HG03442 (cell line): Measurements from ENCODE around the gene FNIP2.
"Not testable (repeated sequence)": the region's sequence is repeated elsewhere in the genome, so short reads cannot be mapped to it uniquely, and the experiment has no call there.

Source experiments
- ATAC-seq: cut with Tn5 transposase; IDR thresholded peaks from one replicate; pipeline ENCODE4 v1.9.1; 2021; ENCODE audit warnings: mild to moderate bottlenecking, moderate library complexity; ENCODE audit not compliant: unreplicated experiment

Gene FNIP2

GRCh38 chr4:158903472-158904043, 134.7 kb downstream of the FNIP2 start:
- ATAC-seq = no peak

DNA sequence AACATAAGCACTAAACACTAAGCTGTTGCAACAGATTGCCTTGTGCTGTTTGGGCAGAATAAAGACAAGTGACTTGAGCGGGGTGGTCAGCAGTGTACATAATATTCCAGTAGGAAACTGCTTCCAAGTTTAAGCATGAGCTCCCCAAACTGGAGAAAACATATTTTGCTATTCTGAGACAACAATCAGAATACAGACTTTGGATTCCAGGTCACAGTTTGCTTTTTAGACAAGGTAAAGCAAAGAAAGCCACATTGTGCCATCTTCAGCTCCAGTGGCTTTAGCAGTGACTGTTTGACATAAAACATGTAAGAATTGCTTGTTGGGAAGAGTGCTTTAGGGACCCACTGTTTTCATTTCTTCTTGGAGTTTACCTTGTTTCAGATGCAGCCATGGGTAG, 136.0 kb downstream of the FNIP2 start:
- ATAC-seq = no peak

DNA sequence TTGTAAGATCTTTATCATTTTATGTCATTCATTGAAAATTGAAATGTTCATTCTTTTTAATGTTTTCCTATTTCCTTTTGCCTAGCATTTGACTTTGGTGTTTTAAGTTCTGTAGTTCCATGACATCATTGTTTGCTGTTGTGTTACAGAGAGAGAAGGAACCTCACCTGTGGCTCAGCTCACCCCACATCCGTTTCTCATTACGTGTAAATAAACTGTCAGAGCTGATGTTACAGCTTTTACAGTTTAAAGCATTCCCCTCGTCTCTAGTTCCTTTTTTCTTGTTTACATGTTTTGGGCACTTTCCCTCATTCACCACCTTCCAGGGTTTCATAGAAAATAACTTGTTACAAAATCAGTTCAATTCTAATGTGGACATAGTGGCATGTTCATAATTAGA, 137.2 kb downstream of the FNIP2 start:
- ATAC-seq = peak; percentile 86

- no peak for ATAC-seq
Measured at GRCh38 chr4:158912390-158912789, 143.6 kb downstream of the FNIP2 start.

DNA sequence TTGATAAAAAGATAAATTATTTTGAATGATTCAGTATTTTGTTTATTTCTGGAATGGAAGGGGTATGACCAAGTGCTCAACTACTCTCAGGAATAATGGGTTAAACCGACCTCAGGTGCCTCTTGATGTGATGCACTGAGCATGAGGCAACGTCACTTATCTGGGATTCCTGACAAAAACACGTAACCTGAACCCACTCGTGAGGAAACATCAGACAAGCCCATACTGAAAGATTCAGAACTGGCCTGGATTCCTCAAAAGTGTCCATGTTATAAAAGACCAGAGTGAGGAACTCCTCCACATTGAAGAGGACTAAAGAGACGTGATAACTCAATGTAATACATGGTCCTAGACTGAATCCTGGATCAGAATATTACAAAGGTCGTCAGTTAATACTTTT, 144.0 kb downstream of the FNIP2 start:
- ATAC-seq = no peak

GRCh38 chr4:158913766-158914165, 144.9 kb downstream of the FNIP2 start:
- ATAC-seq = no peak

DNA sequence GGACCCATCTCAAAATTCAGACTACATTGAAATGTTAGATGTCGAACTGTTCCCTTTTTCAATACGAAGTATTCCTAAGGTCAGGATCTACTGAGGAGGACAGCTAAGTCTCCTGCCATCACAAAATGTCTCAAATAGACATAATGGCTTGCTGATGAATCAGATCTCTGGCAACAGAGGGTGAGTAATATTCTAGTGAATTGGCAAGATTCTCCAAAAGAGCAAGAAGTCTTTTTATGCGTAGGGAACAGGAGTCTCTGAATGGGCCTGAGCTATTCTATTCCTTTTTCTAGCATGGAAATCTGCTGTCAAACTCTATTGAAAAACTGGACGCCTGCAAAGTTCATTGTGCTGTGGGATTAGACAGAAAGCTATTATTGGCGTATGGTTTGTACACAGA, 145.4 kb downstream of the FNIP2 start:
- ATAC-seq = no peak

DNA sequence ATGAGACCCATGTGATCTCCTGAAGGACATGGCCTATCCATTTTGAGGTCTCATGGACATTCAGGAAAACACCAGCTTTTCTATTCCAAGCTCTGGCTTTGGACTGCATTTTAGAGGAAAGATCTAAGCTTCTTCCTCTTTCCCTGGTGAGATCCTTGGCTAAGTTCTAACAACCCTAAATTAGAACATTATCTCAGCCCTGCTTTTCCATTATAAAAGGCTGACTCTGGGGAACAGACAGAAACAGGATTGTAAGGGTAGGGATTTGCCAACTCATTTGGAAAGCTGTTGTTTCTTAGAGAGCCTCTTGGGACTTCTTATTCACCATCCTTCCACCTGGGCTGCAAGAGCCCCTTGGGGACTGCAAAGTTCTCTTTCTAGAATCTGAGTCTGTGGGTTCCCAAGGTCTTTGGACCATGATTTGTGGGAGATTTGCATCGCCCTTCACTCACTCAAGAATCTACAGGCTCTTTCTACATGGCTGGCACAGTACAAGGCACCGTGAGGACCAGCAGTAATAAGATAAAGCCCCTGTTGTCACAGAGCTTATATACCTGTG, 146.9 kb downstream of the FNIP2 start:
- ATAC-seq = no peak

- not testable (repeated sequence) for ATAC-seq
Measured at GRCh38 chr4:158920452-158920996, 151.7 kb downstream of the FNIP2 start.

DNA sequence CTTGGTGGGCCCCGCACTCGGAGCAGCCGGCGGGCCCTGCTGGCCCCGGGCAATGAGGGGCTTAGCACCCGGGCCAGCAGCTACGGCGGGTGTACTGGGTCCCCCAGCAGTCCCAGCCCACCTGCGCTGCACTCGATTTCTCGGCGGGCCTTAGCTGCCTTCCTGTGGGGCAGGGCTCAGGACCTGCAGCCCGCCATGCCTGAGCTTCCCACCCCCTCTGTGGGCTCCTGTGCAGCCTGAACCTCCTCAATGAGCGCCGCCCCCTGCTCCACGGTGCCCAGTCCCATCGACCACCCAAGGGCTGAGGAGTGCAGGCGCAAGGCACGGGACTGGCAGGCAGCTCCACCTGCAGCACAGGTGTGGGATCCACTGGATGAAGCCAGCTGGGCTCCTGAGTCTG, 158.9 kb downstream of the FNIP2 start:
- not testable (repeated sequence) for ATAC-seq

DNA sequence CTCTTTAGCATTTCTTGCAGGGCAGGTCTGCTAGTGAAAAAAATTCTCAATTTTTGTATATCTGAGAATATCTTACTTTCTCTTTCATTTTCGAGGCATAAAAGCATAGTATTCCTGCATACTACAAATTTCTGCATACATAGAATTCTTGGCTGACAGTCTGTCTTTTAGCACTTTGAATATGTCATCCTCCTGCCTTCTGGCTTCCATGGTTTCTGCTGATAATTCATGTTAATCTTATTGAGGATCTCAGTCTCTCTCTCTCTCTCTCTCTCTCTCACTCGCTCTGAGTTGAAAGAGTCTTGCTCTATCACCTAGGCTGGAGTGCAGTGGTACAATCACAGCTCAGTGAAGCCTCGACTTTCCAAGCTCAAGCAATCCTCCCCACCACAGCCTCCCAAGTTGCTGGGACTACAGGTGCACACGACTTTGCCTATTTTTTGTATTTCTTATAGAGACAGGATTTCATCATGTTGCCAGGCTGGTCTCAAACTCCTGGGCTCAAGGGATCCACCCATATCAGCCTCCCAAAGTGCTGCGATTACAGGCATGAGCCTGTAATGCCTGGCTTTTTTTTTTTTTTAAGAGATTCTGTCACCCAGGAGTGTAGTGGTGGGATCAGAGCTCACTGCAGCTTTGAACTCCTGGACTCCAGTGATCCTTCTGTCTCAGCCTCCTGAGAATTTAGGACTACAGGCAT, 161.3 kb downstream of the FNIP2 start:
- no peak for ATAC-seq

- no peak for ATAC-seq
Measured at GRCh38 chr4:158930639-158930972, 161.8 kb downstream of the FNIP2 start.

GRCh38 chr4:158933236-158933635, 164.4 kb downstream of the FNIP2 start:
- no peak for ATAC-seq

DNA sequence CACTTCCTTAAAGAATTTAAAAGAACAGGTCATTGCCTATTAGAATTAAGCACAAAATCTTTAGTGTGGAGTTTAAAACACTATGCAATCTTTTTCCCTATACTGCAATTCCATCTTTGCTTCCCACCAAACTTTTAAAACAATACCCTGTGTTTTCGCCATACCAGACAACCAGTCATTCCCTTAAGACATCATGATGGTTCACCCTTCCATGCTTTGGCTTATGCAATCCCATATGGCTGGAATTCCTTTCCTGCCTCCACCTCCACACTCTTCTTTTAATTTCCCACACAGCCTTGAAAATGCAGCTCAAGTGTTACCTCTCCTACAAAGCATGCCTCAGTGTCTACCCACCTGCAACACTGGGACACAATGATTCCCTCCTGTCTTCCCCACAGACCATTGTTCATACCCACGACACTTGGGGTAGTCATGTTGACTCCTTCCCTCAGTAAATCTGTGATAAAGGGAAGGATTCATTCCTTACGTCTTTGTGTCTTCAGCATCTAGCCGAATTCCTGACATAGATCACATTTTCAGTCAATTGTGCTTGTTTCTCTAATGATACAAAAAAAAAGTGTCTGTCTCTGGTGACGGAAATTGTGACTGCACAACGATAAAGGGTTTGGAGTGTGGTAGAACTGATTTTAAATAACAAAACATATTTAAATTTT, 166.3 kb downstream of the FNIP2 start:
- no peak for ATAC-seq

- no peak for ATAC-seq
Measured at GRCh38 chr4:158936238-158936637, 167.4 kb downstream of the FNIP2 start.

DNA sequence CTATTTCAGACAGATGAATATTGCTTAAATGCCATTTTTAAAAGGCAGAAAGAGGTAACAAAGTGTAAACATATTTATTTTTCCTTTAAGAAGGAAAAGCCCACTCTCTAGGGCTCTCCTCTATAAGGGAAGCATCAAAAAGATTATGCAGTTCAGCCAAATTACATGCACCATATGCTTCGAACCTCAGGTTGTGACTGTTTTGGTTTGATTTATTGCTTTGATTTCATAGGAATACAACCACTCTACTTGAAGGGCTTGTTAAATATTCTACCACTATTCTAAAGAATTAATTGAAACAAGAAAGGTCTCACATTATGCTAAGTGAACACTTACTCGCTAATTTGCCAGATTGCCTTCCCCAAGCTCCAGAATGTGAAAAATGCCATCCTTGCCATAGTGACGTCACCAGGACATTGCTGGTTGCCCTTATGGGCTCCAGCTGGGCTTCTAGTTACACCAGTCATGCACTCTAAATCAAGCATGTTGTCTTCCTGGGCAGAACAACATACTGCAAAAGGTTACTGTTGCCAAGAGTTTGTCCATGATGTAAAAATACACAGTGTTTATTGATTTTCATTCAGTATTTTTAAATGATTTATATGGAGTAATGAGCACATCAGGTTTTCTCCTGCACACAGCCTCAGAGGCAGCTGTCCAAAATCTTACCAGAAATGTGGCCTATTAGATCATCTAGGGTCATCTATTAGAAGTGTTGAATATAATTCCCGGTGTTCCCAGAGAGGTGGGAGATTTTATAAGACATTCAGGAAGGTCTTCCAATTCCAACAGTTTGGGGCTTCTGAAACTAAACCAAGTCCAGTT, 169.6 kb downstream of the FNIP2 start:
- no peak for ATAC-seq

GRCh38 chr4:158940271-158940670, 171.4 kb downstream of the FNIP2 start:
- no peak for ATAC-seq

DNA sequence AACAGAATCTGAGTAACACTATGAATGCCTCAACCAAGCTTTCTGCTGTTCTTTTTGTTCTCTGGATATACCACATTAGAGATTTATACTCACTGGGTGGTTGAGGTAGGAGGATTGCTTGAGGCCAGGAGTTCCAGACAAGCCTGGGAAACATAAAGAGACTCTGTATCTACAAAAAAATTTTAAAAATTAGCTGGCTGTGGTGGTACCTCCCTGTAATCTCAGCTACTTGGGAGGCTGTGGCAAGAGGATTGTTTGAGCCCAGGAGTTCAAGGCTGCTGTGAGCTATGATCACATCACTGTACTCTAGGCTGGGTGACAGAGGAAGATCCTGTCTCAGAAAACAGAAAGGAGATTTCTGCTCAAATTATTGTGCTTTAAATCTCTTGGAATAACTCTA, 172.5 kb downstream of the FNIP2 start:
- ATAC-seq = no peak

DNA sequence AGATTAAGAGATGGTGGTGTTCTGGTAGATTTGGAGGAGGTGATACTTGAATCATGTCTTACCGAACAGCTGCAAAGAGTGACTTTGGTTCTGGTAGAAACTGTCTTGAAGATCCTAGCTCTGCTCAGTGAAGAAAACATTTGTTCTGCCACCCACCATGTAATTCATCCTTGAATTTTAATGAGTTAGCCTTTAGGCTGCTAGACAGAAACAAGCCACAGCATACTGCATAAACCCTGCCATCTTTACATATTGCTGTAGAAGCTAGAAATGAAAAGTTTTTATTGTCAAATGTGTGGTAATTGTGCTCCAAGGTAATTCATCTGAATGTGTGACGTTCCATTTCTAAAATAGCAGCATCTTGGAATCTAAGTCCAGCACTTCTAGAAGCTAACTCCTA, 173.1 kb downstream of the FNIP2 start:
- ATAC-seq = no peak

GRCh38 chr4:158945529-158946108, 176.8 kb downstream of the FNIP2 start:
- no peak for ATAC-seq

DNA sequence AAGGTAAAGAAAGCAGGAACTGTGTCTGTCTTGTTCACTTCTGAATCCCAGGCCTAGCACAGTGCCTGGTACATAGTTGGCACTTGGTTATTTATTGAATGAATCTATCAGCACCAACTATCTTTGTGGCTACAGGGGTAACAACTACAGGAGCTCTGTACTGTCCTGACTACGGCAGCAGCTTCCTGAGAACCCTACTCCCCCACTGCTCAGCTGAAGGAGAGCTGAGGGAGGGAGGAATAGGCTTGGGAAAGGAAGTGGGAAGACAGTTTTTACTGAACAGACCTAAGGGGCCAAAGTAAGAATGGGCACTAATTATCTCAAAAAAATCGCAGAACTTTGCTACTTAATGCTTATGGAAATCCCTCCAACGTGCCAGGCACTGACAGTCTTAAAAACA, 178.0 kb downstream of the FNIP2 start:
- no peak for ATAC-seq
